Activated CD4-positive, alpha-beta T cell treated with anti-CD3 and anti-CD28 coated beads for 24 hours (primary cell): Measurements from ENCODE around the gene CABCOCO1.

Source experiments
- DNase-seq, 2 donors: peaks; one replicate each; pipeline ENCODE4 v3.0.0-alpha.2; 2020; ENCODE audit warnings: low read depth in 2 of 2

Gene CABCOCO1

GRCh38 chr10:61814160-61814559 lies 151.4 kb downstream of the CABCOCO1 start:
- DNase-seq, result no peak

- DNase-seq, result no peak
Measured at GRCh38 chr10:61815496-61815895, 152.8 kb downstream of the CABCOCO1 start.
